Neural progenitor cell (in vitro differentiated cells): ENCODE measurements around the gene GABBR2.
A peak's percentile ranks its signal among the peaks of the same experiment; 100 is the strongest.

Source experiments
- CTCF ChIP-seq: fragments of 200-600 bp; sonication (generic); IDR thresholded peaks from 2 replicates; pipeline ENCODE4 v1.5.1; 2017; ENCODE audit warnings: antibody characterized with exemption, mild to moderate bottlenecking
- EZH2phosphoT487 ChIP-seq: fragments of 200-600 bp; sonication (generic); IDR thresholded peaks from 2 replicates; pipeline ENCODE4 v1.6.1; 2017; ENCODE audit warnings: antibody characterized with exemption

GRCh38 chr9:98315551-98316060 is 393.1 kb downstream of the GABBR2 start:
- TF ChIP-seq CTCF (peak; percentile 98), EZH2phosphoT487 (no peak)
